SK-N-SH (cell line): ENCODE data around the gene SLC26A5. TPM values are rescaled to one million over a fixed set of nuclear protein-coding genes. Genes with fewer than 3 reads are reported as not detected.

Source experiments
- CTCF ChIA-PET: fragments of 300-600, 350-600 bp; formaldehyde crosslinking; extraction: SDS; loops from one replicate; lab custom pipeline; 2021; lab: Yijun Ruan, JAX
- POLR2A ChIA-PET: fragments of 350-600 bp; sonication (Branson Sonifier 250); formaldehyde crosslinking; extraction: SDS; loops from one replicate; lab custom pipeline; 2020; ENCODE audit warnings: antibody characterized with exemption, inconsistent platforms; lab: Yijun Ruan, JAX
- DNase-seq: peaks from one replicate; pipeline ENCODE4 v3.0.0; 2012
- H2AFZ ChIP-seq: fragments of 200-600 bp; sonication (generic); 2 replicates; pipeline ENCODE4 v1.8.1; 2016; ENCODE audit warnings: antibody characterized with exemption, mild to moderate bottlenecking, low read depth
- H3F3A ChIP-seq: fragments of 200-600 bp; sonication (generic); replicated peaks from 2 replicates; pipeline ENCODE3; 2016; ENCODE audit warnings: antibody characterized with exemption, mild to moderate bottlenecking; ENCODE audit not compliant: insufficient read depth
- H3K27ac ChIP-seq, 2 experiments: fragments of 200-500 bp in 1 of 2; fragments of 200-600 bp in 1 of 2; sonication (Bioruptor generic) in 1 of 2; sonication (generic), shearing (Covaris generic) in 1 of 2; 2 replicates each; pipeline versions ENCODE4 v1.5.1 to v1.6.1; 2014 to 2016; ENCODE audit warnings: low read depth in 2 of 2, inconsistent platforms in 1 of 2, low read length in 1 of 2, mild to moderate bottlenecking in 1 of 2, mixed read lengths in 1 of 2
- H3K27me3 ChIP-seq: fragments of 200-600 bp; sonication (generic), shearing (Covaris generic); 2 replicates; pipeline ENCODE4 v1.6.1; 2016; ENCODE audit warnings: mixed run types; ENCODE audit not compliant: insufficient read depth
- H3K36me3 ChIP-seq, 2 experiments: fragments of 200-500 bp in 1 of 2; fragments of 200-600 bp in 1 of 2; sonication (Bioruptor generic) in 1 of 2; sonication (generic) in 1 of 2; replicated peaks in 1 of 2; 2 replicates each; pipeline versions ENCODE3 to v1.5.1; 2014 to 2016; ENCODE audit warnings: low read length in 1 of 2, mild to moderate bottlenecking in 1 of 2; ENCODE audit not compliant: insufficient read depth in 2 of 2, control insufficient read depth in 1 of 2
- H3K4me1 ChIP-seq, 2 experiments: fragments of 200-500 bp in 1 of 2; fragments of 200-600 bp in 1 of 2; sonication (Bioruptor generic) in 1 of 2; sonication (generic), shearing (Covaris generic) in 1 of 2; 2 replicates each; pipeline versions ENCODE4 v1.5.1 to v1.6.1; 2014 to 2016; ENCODE audit warnings: low read depth in 1 of 2, low read length in 1 of 2, mixed run types in 1 of 2; ENCODE audit not compliant: insufficient read depth in 2 of 2, control insufficient read depth in 1 of 2
- H3K4me2 ChIP-seq: fragments of 200-600 bp; sonication (generic), shearing (Covaris generic); 2 replicates; pipeline ENCODE4 v1.6.1; 2017; ENCODE audit warnings: mixed run types
- H3K4me3 ChIP-seq, 2 experiments: fragments of 200-500 bp in 1 of 2; fragments of 200-600 bp in 1 of 2; sonication (Bioruptor generic) in 1 of 2; sonication (generic), shearing (Covaris generic) in 1 of 2; 2 replicates each; pipeline versions ENCODE4 v1.5.1 to v1.8.1; 2014 to 2016; ENCODE audit warnings: low read depth in 2 of 2, inconsistent platforms in 1 of 2, low read length in 1 of 2, mild to moderate bottlenecking in 1 of 2, mixed read lengths in 1 of 2, moderate library complexity in 1 of 2
- H3K79me2 ChIP-seq: fragments of 200-600 bp; sonication (generic); 2 replicates; pipeline ENCODE4 v1.8.1; 2017; ENCODE audit warnings: mild to moderate bottlenecking; ENCODE audit not compliant: insufficient read depth
- H3K9ac ChIP-seq: fragments of 200-600 bp; sonication (generic); 2 replicates; pipeline ENCODE4 v1.6.1; 2017; ENCODE audit warnings: mixed run types
- H3K9me2 ChIP-seq: fragments of 200-600 bp; sonication (generic); 2 replicates; pipeline ENCODE4 v1.6.1; 2017; ENCODE audit warnings: mixed run types
- H3K9me3 ChIP-seq: fragments of 200-600 bp; sonication (generic); 2 replicates; pipeline ENCODE4 v1.6.1; 2017; ENCODE audit warnings: mixed run types, mild to moderate bottlenecking, moderate library complexity
- H4K20me1 ChIP-seq: fragments of 200-600 bp; sonication (generic); 2 replicates; pipeline ENCODE4 v1.6.1; 2017; ENCODE audit warnings: mild to moderate bottlenecking, mixed run types; ENCODE audit not compliant: insufficient read depth
- EP300 ChIP-seq, 2 experiments: IDR thresholded peaks; 2 replicates each; pipeline versions ENCODE4 v1.4.0 to v1.6.1; 2012; ENCODE audit warnings: borderline replicate concordance in 1 of 2, low read depth in 1 of 2, low read length in 1 of 2
- FOSL2 ChIP-seq: IDR thresholded peaks from 2 replicates; pipeline ENCODE4 v1.4.0; 2012; ENCODE audit warnings: low read depth, mild to moderate bottlenecking, moderate library complexity, borderline replicate concordance
- FOXJ3 ChIP-seq: sonication (generic); formaldehyde crosslinking; IDR thresholded peaks from 2 replicates; pipeline ENCODE4 v1.5.1; 2020; ENCODE audit warnings: mild to moderate bottlenecking, missing genetic modification reagents
- FOXM1 ChIP-seq: IDR thresholded peaks from 2 replicates; pipeline ENCODE4 v1.4.0; 2012; ENCODE audit warnings: low read depth, mild to moderate bottlenecking
- GATA2 ChIP-seq: sonication (generic); formaldehyde crosslinking; IDR thresholded peaks from 2 replicates; pipeline ENCODE4 v1.5.0; 2020; ENCODE audit warnings: mild to moderate bottlenecking, missing genetic modification reagents
- MXI1 ChIP-seq: IDR thresholded peaks from 2 replicates; pipeline ENCODE4 v1.6.1; 2012; ENCODE audit warnings: mild to moderate bottlenecking, low read depth, low read length, improper control_type of control experiment
- NRF1 ChIP-seq: IDR thresholded peaks from 2 replicates; pipeline ENCODE4 v1.6.1; 2012; ENCODE audit warnings: low read depth, mild to moderate bottlenecking, low read length
- POLR2AphosphoS5 ChIP-seq: IDR thresholded peaks from 2 replicates; pipeline ENCODE4 v1.6.1; 2012; ENCODE audit warnings: low read depth, low read length
- RCOR1 ChIP-seq: fragments of 150-350 bp; IDR thresholded peaks from 2 replicates; pipeline ENCODE4 v1.6.1; 2017; ENCODE audit warnings: antibody characterized with exemption, low read length
- RFX5 ChIP-seq: IDR thresholded peaks from 2 replicates; pipeline ENCODE4 v1.6.1; 2012; ENCODE audit warnings: mild to moderate bottlenecking, improper control_type of control experiment, low read length
- SMC3 ChIP-seq: IDR thresholded peaks from 2 replicates; pipeline ENCODE4 v1.6.1; 2012; ENCODE audit warnings: low read depth, low read length, improper control_type of control experiment
- TEAD4 ChIP-seq: IDR thresholded peaks from 2 replicates; pipeline ENCODE4 v1.4.0; 2012; ENCODE audit warnings: mild to moderate bottlenecking, borderline replicate concordance; ENCODE audit not compliant: insufficient read depth
- WGBS: methylation state at CpG from one replicate; pipeline ENCODE4 v1.1.6; 2017; ENCODE audit warnings: low lambda C conversion rate; 5-methylcytosine and 5-hydroxymethylcytosine counted together
- polyA plus RNA-seq, 3 experiments: library from polyadenylated mRNA; depleted of rRNA; stranded (reverse); fragments of >200 nt; gene quantifications; 2 replicates each; pipeline ENCODE4 v1.2.3, GENCODE V29; 2012
- TF ChIP-seq, protein P1 (sequence below): fragments of 200-600 bp; sonication (generic); IDR thresholded peaks from 2 replicates; pipeline ENCODE4 v1.6.1; 2017; ENCODE audit warnings: antibody characterized with exemption, mild to moderate bottlenecking, moderate library complexity
- TF ChIP-seq, protein P2 (sequence below): fragments of 150-350 bp; IDR thresholded peaks from 2 replicates; pipeline ENCODE4 v1.6.1; 2016; ENCODE audit warnings: mild to moderate bottlenecking, low read depth, low read length
- TF ChIP-seq, protein P3 (sequence below): IDR thresholded peaks from 2 replicates; pipeline ENCODE4 v1.4.0; 2012; ENCODE audit warnings: low read depth
- TF ChIP-seq, protein P4 (sequence below): IDR thresholded peaks from 2 replicates; pipeline ENCODE4 v1.4.0; 2012; ENCODE audit warnings: low read depth, borderline replicate concordance

The SLC26A5 gene
- polyA plus RNA-seq, 1 of the 3 experiments (the other 2 are of a cell fraction) = not detected

DNA sequence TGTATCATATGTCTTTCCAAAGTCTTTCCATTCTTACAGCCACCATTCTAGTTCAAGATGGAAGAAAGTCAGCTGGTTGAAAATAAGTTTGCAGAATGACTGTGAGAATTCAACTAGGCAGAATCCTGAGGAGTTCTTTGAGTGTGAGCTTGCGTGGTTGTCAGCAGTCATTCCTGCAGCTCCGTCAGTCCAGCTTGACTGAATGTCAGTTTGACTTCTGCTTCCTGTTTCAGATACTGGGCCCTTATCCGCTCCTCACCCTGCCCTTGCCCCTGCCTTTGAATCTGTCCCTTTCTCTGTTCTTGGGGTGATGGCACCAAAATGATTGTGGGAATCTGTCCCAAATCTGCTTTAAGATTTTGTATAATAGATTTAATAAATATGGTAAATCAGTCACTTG, 27.8 kb downstream of the SLC26A5 start:
- Histone ChIP-seq H3K27me3 (no peaks in the 10 kb centered on the region), H3K9me3 (no peaks in the 10 kb centered on the region), H3K27ac (no peak overlapping the region), H4K20me1 (no peaks in the 10 kb centered on the region), H3K4me1 (no peaks in the 10 kb centered on the region), H3F3A (no peaks in the 10 kb centered on the region), H3K4me3 (no peak overlapping the region), H3K79me2 (no peaks in the 10 kb centered on the region), H2AFZ (no peak overlapping the region), H3K9me2 (no peaks in the 10 kb centered on the region), H3K9ac (no peak overlapping the region), H3K36me3 (no peaks in the 10 kb centered on the region), H3K4me2 (no peak overlapping the region)
- POLR2A ChIA-PET = no interaction called here
- 67% methylated on average over 3 of the region's 3 CpGs for WGBS
- no peak for DNase-seq
- TF ChIP-seq, protein P1, sequence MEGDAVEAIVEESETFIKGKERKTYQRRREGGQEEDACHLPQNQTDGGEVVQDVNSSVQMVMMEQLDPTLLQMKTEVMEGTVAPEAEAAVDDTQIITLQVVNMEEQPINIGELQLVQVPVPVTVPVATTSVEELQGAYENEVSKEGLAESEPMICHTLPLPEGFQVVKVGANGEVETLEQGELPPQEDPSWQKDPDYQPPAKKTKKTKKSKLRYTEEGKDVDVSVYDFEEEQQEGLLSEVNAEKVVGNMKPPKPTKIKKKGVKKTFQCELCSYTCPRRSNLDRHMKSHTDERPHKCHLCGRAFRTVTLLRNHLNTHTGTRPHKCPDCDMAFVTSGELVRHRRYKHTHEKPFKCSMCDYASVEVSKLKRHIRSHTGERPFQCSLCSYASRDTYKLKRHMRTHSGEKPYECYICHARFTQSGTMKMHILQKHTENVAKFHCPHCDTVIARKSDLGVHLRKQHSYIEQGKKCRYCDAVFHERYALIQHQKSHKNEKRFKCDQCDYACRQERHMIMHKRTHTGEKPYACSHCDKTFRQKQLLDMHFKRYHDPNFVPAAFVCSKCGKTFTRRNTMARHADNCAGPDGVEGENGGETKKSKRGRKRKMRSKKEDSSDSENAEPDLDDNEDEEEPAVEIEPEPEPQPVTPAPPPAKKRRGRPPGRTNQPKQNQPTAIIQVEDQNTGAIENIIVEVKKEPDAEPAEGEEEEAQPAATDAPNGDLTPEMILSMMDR = no peak
- TF ChIP-seq FOXJ3 (no peak), NRF1 (no peak), MXI1 (no peak), EP300 (IDR thresholded peaks at IDR 0.05; ENCODE audit: borderline replicate concordance in 1 of 2, low read depth in 1 of 2, low read length in 1 of 2) (no peak), GATA2 (CRISPR knock-in tag) (no peak), POLR2AphosphoS5 (no peak), RFX5 (no peak), SMC3 (no peak), RCOR1 (no peak), TEAD4 (no peak), FOXM1 (no peak), FOSL2 (no peak)
- TF ChIP-seq, protein P2, sequence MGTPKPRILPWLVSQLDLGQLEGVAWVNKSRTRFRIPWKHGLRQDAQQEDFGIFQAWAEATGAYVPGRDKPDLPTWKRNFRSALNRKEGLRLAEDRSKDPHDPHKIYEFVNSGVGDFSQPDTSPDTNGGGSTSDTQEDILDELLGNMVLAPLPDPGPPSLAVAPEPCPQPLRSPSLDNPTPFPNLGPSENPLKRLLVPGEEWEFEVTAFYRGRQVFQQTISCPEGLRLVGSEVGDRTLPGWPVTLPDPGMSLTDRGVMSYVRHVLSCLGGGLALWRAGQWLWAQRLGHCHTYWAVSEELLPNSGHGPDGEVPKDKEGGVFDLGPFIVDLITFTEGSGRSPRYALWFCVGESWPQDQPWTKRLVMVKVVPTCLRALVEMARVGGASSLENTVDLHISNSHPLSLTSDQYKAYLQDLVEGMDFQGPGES = no peak
- TF ChIP-seq, protein P3, sequence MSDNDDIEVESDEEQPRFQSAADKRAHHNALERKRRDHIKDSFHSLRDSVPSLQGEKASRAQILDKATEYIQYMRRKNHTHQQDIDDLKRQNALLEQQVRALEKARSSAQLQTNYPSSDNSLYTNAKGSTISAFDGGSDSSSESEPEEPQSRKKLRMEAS = no peak
- TF ChIP-seq, protein P4, sequence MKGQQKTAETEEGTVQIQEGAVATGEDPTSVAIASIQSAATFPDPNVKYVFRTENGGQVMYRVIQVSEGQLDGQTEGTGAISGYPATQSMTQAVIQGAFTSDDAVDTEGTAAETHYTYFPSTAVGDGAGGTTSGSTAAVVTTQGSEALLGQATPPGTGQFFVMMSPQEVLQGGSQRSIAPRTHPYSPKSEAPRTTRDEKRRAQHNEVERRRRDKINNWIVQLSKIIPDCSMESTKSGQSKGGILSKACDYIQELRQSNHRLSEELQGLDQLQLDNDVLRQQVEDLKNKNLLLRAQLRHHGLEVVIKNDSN = no peak
- CTCF ChIA-PET = interaction anchor here (3.0 to 4.4 kb wide), 2 partner anchors 10 to 28 kb away, joined by 11 to 15 read pairs; partner anchors contain the start of gene SLC26A5
